HEK293T (cell line): ENCODE data around the gene TCP11.

Experiments used
- CTCF ChIA-PET: fragments of 350-600 bp; formaldehyde crosslinking; extraction: SDS; loops from one replicate; lab custom pipeline; 2021; ENCODE audit warnings: antibody characterized with exemption, inconsistent platforms; lab: Yijun Ruan, JAX
- POLR2A ChIA-PET: fragments of 350-600 bp; formaldehyde crosslinking; extraction: SDS; loops from one replicate; lab custom pipeline; 2020; ENCODE audit warnings: antibody characterized with exemption, inconsistent platforms; lab: Yijun Ruan, JAX
- DNase-seq: peaks from one replicate; pipeline ENCODE4 v3.0.0; 2012; ENCODE audit warnings: mixed read lengths; ENCODE audit errors: extremely low spot score
- ARNT ChIP-seq: fragments of 450-650 bp; IDR thresholded peaks from 2 replicates; pipeline ENCODE4 v1.6.1; 2017; ENCODE audit warnings: mild to moderate bottlenecking
- BHLHE40 ChIP-seq: fragments of 450-650 bp; IDR thresholded peaks from 2 replicates; pipeline ENCODE4 v1.6.1; 2016; ENCODE audit warnings: mild to moderate bottlenecking, moderate library complexity, borderline replicate concordance
- CTBP1 ChIP-seq: fragments of 450-650 bp; IDR thresholded peaks from 2 replicates; pipeline ENCODE4 v1.6.1; 2016; ENCODE audit warnings: borderline replicate concordance
- ELF4 ChIP-seq: fragments of 450-650 bp; IDR thresholded peaks from 2 replicates; pipeline ENCODE4 v1.6.1; 2017; ENCODE audit warnings: antibody characterized with exemption
- FOXA1 ChIP-seq: fragments of 450-650 bp; IDR thresholded peaks from 2 replicates; pipeline ENCODE4 v1.6.1; 2016; ENCODE audit warnings: mild to moderate bottlenecking
- FOXK2 ChIP-seq: fragments of 450-650 bp; IDR thresholded peaks from 2 replicates; pipeline ENCODE4 v1.6.1; 2016; ENCODE audit warnings: mild to moderate bottlenecking
- FOXM1 ChIP-seq: fragments of 450-650 bp; IDR thresholded peaks from 2 replicates; pipeline ENCODE4 v1.6.1; 2017; ENCODE audit warnings: mild to moderate bottlenecking, borderline replicate concordance
- HDGF ChIP-seq: fragments of 450-650 bp; IDR thresholded peaks from 2 replicates; pipeline ENCODE4 v1.6.1; 2017; ENCODE audit warnings: antibody characterized with exemption, borderline replicate concordance
- L3MBTL2 ChIP-seq: fragments of 450-650 bp; conservative IDR thresholded peaks from 2 replicates; pipeline ENCODE4 v1.6.1; 2016; ENCODE audit warnings: mild to moderate bottlenecking
- LEF1 ChIP-seq: fragments of 450-650 bp; IDR thresholded peaks from 2 replicates; pipeline ENCODE4 v1.6.1; 2017; ENCODE audit warnings: mild to moderate bottlenecking, borderline replicate concordance
- NFRKB ChIP-seq: fragments of 450-650 bp; IDR thresholded peaks from 2 replicates; pipeline ENCODE4 v1.6.1; 2016; ENCODE audit warnings: mild to moderate bottlenecking, moderate library complexity
- SP1 ChIP-seq: fragments of 450-650 bp; IDR thresholded peaks from 2 replicates; pipeline ENCODE4 v1.6.1; 2017
- SUZ12 ChIP-seq: fragments of 450-650 bp; IDR thresholded peaks from 2 replicates; pipeline ENCODE4 v1.6.1; 2016; ENCODE audit warnings: mild to moderate bottlenecking
- TARDBP ChIP-seq: fragments of 450-650 bp; IDR thresholded peaks from 2 replicates; pipeline ENCODE4 v1.6.1; 2016
- ZNF384 ChIP-seq: fragments of 450-650 bp; IDR thresholded peaks from 2 replicates; pipeline ENCODE4 v1.6.1; 2016
- TF ChIP-seq, protein P1 (sequence below): fragments of 450-650 bp; IDR thresholded peaks from 2 replicates; pipeline ENCODE4 v1.6.1; 2016

Gene TCP11

DNA sequence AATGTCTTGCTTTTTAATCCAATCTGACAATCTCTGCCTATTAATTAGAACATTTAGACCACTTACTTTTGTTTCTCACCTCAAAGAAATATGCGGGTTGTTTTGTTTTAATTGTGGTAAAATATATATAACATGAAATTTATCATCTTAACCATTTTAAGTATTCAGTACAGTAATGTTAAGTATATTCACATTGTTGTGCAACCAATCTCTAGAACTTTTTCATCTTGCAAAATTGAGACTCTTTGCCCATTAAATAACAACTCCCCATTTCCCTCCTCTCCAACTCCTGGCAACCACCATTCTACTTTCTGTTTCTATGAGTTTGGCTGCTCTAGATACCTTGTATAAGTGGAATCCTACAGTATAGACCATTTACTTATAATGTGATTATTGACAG lies 13.8 kb upstream of the TCP11 start:
- TF ChIP-seq, protein P1, sequence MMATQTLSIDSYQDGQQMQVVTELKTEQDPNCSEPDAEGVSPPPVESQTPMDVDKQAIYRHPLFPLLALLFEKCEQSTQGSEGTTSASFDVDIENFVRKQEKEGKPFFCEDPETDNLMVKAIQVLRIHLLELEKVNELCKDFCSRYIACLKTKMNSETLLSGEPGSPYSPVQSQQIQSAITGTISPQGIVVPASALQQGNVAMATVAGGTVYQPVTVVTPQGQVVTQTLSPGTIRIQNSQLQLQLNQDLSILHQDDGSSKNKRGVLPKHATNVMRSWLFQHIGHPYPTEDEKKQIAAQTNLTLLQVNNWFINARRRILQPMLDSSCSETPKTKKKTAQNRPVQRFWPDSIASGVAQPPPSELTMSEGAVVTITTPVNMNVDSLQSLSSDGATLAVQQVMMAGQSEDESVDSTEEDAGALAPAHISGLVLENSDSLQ, result no peak
- no peak for TF ChIP-seq TARDBP
- TF ChIP-seq SP1, result no peak
- no peak for TF ChIP-seq CTBP1
- no peak for TF ChIP-seq HDGF
- TF ChIP-seq FOXA1, result no peak
- no peak for TF ChIP-seq FOXM1
- no peak for TF ChIP-seq ELF4
- no peak for DNase-seq
- ChIA-PET POLR2A (no interaction called here), CTCF (interaction anchor here (1.3 kb wide), 1 partner anchor 8 kb away, joined by 8 read pairs; no protein-coding TSS in a partner anchor)

DNA sequence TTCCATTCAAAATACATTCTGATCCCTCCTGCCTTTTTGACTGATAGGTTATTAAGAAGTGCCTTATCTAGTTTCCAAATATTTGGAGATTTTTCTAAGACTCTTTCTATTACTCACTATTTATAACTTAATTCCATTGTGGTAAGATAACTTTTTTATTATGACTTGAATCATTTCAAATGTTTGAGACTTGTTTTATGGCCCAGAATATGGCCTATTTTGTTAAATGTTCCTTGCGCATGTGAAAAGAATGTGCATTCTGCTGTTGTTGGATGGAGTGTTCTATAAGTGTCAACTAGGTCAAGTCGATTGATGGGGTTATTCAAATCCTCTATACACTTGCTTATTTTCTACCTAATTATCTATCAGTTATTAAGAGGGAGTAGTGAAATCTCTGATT lies 13.1 kb upstream of the TCP11 start:
- ChIA-PET CTCF (no interaction called here), POLR2A (no interaction called here)
- DNase-seq, result no peak
- TF ChIP-seq FOXK2, result no peak
- no peak for TF ChIP-seq BHLHE40

GRCh38 chr6:35152067-35152707 lies 11.0 kb upstream of the TCP11 start:
- CTCF ChIA-PET, result no interaction called here
- POLR2A ChIA-PET, result no interaction called here
- TF ChIP-seq FOXM1 (no peak), SP1 (no peak), FOXK2 (no peak), TARDBP (no peak), SUZ12 (no peak), CTBP1 (no peak), BHLHE40 (no peak), FOXA1 (no peak), ZNF384 (no peak), NFRKB (no peak)
- TF ChIP-seq, protein P1, result no peak
- no peak for DNase-seq

DNA sequence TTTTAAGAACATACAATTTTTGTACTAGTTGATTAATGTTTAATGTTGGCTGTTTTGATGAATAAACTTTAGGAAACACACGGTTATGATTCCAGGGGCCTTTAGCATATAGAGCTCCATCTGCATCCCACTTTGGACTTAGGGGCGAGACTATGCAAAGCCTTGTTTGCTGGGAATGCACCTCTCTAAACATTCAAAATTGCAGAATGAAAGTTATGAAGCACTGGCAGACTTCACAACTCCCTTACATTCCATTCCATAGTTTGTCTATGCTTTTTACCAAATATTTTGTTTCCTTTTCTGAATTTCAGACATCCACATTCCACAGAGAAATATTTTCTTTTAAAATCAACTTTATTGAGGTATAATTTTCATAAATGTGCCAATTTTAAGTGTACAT lies 10.3 kb upstream of the TCP11 start:
- TF ChIP-seq HDGF, result no peak
- no peak for TF ChIP-seq FOXA1
- no peak for TF ChIP-seq LEF1
- no peak for TF ChIP-seq SUZ12
- TF ChIP-seq BHLHE40, result no peak
- TF ChIP-seq SP1, result no peak
- no peak for TF ChIP-seq L3MBTL2
- no peak for TF ChIP-seq FOXM1
- no peak for TF ChIP-seq ARNT
- TF ChIP-seq, protein P1, result no peak
- TF ChIP-seq ELF4, result no peak
- TF ChIP-seq ZNF384, result no peak
- TF ChIP-seq TARDBP, result no peak
- TF ChIP-seq CTBP1, result no peak
- no peak for TF ChIP-seq FOXK2
- no peak for TF ChIP-seq NFRKB
- DNase-seq, result no peak
- ChIA-PET CTCF (interaction anchor here (1.1 kb wide), 1 partner anchor 107 kb away, joined by 3 read pairs; no protein-coding TSS in a partner anchor), POLR2A (no interaction called here)

DNA sequence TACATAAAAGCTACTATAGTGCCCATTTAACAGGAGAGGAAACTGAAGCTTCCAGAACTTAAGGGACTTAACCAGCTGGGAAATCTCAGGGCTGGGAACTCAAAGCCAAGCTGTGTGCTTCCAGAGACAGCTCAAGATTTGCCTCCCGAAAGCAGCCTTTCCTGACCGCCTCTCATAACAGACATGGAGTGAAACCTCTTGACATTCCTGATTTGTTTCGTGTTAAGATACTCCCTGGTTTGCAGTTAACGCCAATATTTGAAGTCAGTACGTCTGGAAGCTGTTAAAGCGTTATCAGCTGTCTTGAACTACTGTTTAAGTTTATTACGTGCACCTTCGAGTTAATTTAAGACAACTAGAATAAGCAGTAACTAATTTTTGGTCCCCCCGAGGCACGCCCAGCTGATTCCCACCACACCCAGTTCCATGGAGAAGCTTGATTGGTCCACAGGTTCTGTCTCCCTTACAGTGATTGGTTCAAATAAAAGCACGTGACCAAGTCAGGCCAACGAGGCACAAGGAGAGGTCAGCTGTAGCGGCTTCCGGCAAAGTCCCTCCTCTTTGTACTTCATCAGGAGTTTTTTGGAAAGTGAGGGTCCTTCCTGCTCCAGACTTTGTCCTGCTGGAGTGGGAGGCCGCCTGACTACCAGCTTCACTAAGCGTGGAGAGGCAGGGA lies 8.9 kb upstream of the TCP11 start:
- CTCF ChIA-PET, result interaction anchor here (0.6 to 1.2 kb wide), 3 partner anchors 55 to 163 kb away, joined by 3 to 5 read pairs (median 3); no protein-coding TSS in a partner anchor
- POLR2A ChIA-PET, result interaction anchor here (0.9 kb wide), 1 partner anchor 18 kb away, joined by 3 read pairs; no protein-coding TSS in a partner anchor
- TF ChIP-seq SUZ12, result no peak
- no peak for TF ChIP-seq ARNT
- TF ChIP-seq FOXM1, result no peak
- no peak for TF ChIP-seq FOXK2
- no peak for TF ChIP-seq L3MBTL2
- DNase-seq, result no peak

- POLR2A ChIA-PET, result interaction anchor here (1.0 kb wide), 1 partner anchor 93 kb away, joined by 3 read pairs; no protein-coding TSS in a partner anchor
- CTCF ChIA-PET, result interaction anchor here (0.8 to 2.4 kb wide), 3 partner anchors 31 to 93 kb away, joined by 3 to 12 read pairs (median 7); no protein-coding TSS in a partner anchor
- no peak for TF ChIP-seq BHLHE40
- no peak for DNase-seq
Observed at GRCh38 chr6:35148167-35148741, 7.1 kb upstream of the TCP11 start.
